SK-N-SH (cell line): Measurements from ENCODE around the gene FIGNL1. TPM values are rescaled to one million over a fixed set of nuclear protein-coding genes. Genes with fewer than 3 reads are reported as not detected.

ENCODE experiments used
- CTCF ChIA-PET: fragments of 300-600, 350-600 bp; formaldehyde crosslinking; extraction: SDS; loops from one replicate; lab custom pipeline; 2021; lab: Yijun Ruan, JAX
- POLR2A ChIA-PET: fragments of 350-600 bp; sonication (Branson Sonifier 250); formaldehyde crosslinking; extraction: SDS; loops from one replicate; lab custom pipeline; 2020; ENCODE audit warnings: antibody characterized with exemption, inconsistent platforms; lab: Yijun Ruan, JAX
- DNase-seq: peaks from one replicate; pipeline ENCODE4 v3.0.0; 2012
- H2AFZ ChIP-seq: fragments of 200-600 bp; sonication (generic); 2 replicates; pipeline ENCODE4 v1.8.1; 2016; ENCODE audit warnings: antibody characterized with exemption, mild to moderate bottlenecking, low read depth
- H3F3A ChIP-seq: fragments of 200-600 bp; sonication (generic); replicated peaks from 2 replicates; pipeline ENCODE3; 2016; ENCODE audit warnings: antibody characterized with exemption, mild to moderate bottlenecking; ENCODE audit not compliant: insufficient read depth
- H3K27ac ChIP-seq, 2 experiments: fragments of 200-500 bp in 1 of 2; fragments of 200-600 bp in 1 of 2; sonication (Bioruptor generic) in 1 of 2; sonication (generic), shearing (Covaris generic) in 1 of 2; 2 replicates each; pipeline versions ENCODE4 v1.5.1 to v1.6.1; 2014 to 2016; ENCODE audit warnings: low read depth in 2 of 2, inconsistent platforms in 1 of 2, low read length in 1 of 2, mild to moderate bottlenecking in 1 of 2, mixed read lengths in 1 of 2
- H3K27me3 ChIP-seq: fragments of 200-600 bp; sonication (generic), shearing (Covaris generic); 2 replicates; pipeline ENCODE4 v1.6.1; 2016; ENCODE audit warnings: mixed run types; ENCODE audit not compliant: insufficient read depth
- H3K36me3 ChIP-seq, 2 experiments: fragments of 200-500 bp in 1 of 2; fragments of 200-600 bp in 1 of 2; sonication (Bioruptor generic) in 1 of 2; sonication (generic) in 1 of 2; replicated peaks in 1 of 2; 2 replicates each; pipeline versions ENCODE3 to v1.5.1; 2014 to 2016; ENCODE audit warnings: low read length in 1 of 2, mild to moderate bottlenecking in 1 of 2; ENCODE audit not compliant: insufficient read depth in 2 of 2, control insufficient read depth in 1 of 2
- H3K4me1 ChIP-seq, 2 experiments: fragments of 200-500 bp in 1 of 2; fragments of 200-600 bp in 1 of 2; sonication (Bioruptor generic) in 1 of 2; sonication (generic), shearing (Covaris generic) in 1 of 2; 2 replicates each; pipeline versions ENCODE4 v1.5.1 to v1.6.1; 2014 to 2016; ENCODE audit warnings: low read depth in 1 of 2, low read length in 1 of 2, mixed run types in 1 of 2; ENCODE audit not compliant: insufficient read depth in 2 of 2, control insufficient read depth in 1 of 2
- H3K4me2 ChIP-seq: fragments of 200-600 bp; sonication (generic), shearing (Covaris generic); 2 replicates; pipeline ENCODE4 v1.6.1; 2017; ENCODE audit warnings: mixed run types
- H3K4me3 ChIP-seq, 2 experiments: fragments of 200-500 bp in 1 of 2; fragments of 200-600 bp in 1 of 2; sonication (Bioruptor generic) in 1 of 2; sonication (generic), shearing (Covaris generic) in 1 of 2; 2 replicates each; pipeline versions ENCODE4 v1.5.1 to v1.8.1; 2014 to 2016; ENCODE audit warnings: low read depth in 2 of 2, inconsistent platforms in 1 of 2, low read length in 1 of 2, mild to moderate bottlenecking in 1 of 2, mixed read lengths in 1 of 2, moderate library complexity in 1 of 2
- H3K79me2 ChIP-seq: fragments of 200-600 bp; sonication (generic); 2 replicates; pipeline ENCODE4 v1.8.1; 2017; ENCODE audit warnings: mild to moderate bottlenecking; ENCODE audit not compliant: insufficient read depth
- H3K9ac ChIP-seq: fragments of 200-600 bp; sonication (generic); 2 replicates; pipeline ENCODE4 v1.6.1; 2017; ENCODE audit warnings: mixed run types
- H3K9me2 ChIP-seq: fragments of 200-600 bp; sonication (generic); 2 replicates; pipeline ENCODE4 v1.6.1; 2017; ENCODE audit warnings: mixed run types
- H3K9me3 ChIP-seq: fragments of 200-600 bp; sonication (generic); 2 replicates; pipeline ENCODE4 v1.6.1; 2017; ENCODE audit warnings: mixed run types, mild to moderate bottlenecking, moderate library complexity
- H4K20me1 ChIP-seq: fragments of 200-600 bp; sonication (generic); 2 replicates; pipeline ENCODE4 v1.6.1; 2017; ENCODE audit warnings: mild to moderate bottlenecking, mixed run types; ENCODE audit not compliant: insufficient read depth
- CHD2 ChIP-seq: fragments of 150-350 bp; IDR thresholded peaks from 2 replicates; pipeline ENCODE4 v1.6.1; 2018; ENCODE audit warnings: low read length; ENCODE audit not compliant: partially characterized antibody
- FOXJ3 ChIP-seq: sonication (generic); formaldehyde crosslinking; IDR thresholded peaks from 2 replicates; pipeline ENCODE4 v1.5.1; 2020; ENCODE audit warnings: mild to moderate bottlenecking, missing genetic modification reagents
- MEF2A ChIP-seq: IDR thresholded peaks from 2 replicates; pipeline ENCODE4 v1.4.0; 2012; ENCODE audit warnings: low read depth, borderline replicate concordance
- MXI1 ChIP-seq: IDR thresholded peaks from 2 replicates; pipeline ENCODE4 v1.6.1; 2012; ENCODE audit warnings: mild to moderate bottlenecking, low read depth, low read length, improper control_type of control experiment
- NFIC ChIP-seq: IDR thresholded peaks from 2 replicates; pipeline ENCODE4 v1.4.0; 2012; ENCODE audit warnings: borderline replicate concordance
- NRF1 ChIP-seq: IDR thresholded peaks from 2 replicates; pipeline ENCODE4 v1.6.1; 2012; ENCODE audit warnings: low read depth, mild to moderate bottlenecking, low read length
- POLR2AphosphoS5 ChIP-seq: IDR thresholded peaks from 2 replicates; pipeline ENCODE4 v1.6.1; 2012; ENCODE audit warnings: low read depth, low read length
- RAD21 ChIP-seq: IDR thresholded peaks from 2 replicates; pipeline ENCODE4 v1.6.1; 2012; ENCODE audit warnings: mild to moderate bottlenecking, low read length
- RCOR1 ChIP-seq: fragments of 150-350 bp; IDR thresholded peaks from 2 replicates; pipeline ENCODE4 v1.6.1; 2017; ENCODE audit warnings: antibody characterized with exemption, low read length
- RFX5 ChIP-seq: IDR thresholded peaks from 2 replicates; pipeline ENCODE4 v1.6.1; 2012; ENCODE audit warnings: mild to moderate bottlenecking, improper control_type of control experiment, low read length
- RXRA ChIP-seq: IDR thresholded peaks from 2 replicates; pipeline ENCODE4 v1.4.0; 2012; ENCODE audit warnings: low read depth, mild to moderate bottlenecking, borderline replicate concordance
- SIN3A ChIP-seq: IDR thresholded peaks from 2 replicates; pipeline ENCODE4 v1.6.1; 2012; ENCODE audit warnings: low read depth, mild to moderate bottlenecking, low read length, moderate library complexity, borderline replicate concordance
- SMC3 ChIP-seq: IDR thresholded peaks from 2 replicates; pipeline ENCODE4 v1.6.1; 2012; ENCODE audit warnings: low read depth, low read length, improper control_type of control experiment
- TAF1 ChIP-seq: IDR thresholded peaks from 2 replicates; pipeline ENCODE4 v1.6.1; 2012; ENCODE audit warnings: low read depth, mild to moderate bottlenecking, low read length, moderate library complexity, borderline replicate concordance
- TEAD4 ChIP-seq: IDR thresholded peaks from 2 replicates; pipeline ENCODE4 v1.4.0; 2012; ENCODE audit warnings: mild to moderate bottlenecking, borderline replicate concordance; ENCODE audit not compliant: insufficient read depth
- YY1 ChIP-seq: IDR thresholded peaks from 2 replicates; pipeline ENCODE4 v1.4.0; 2012; ENCODE audit warnings: low read depth, mild to moderate bottlenecking
- WGBS: methylation state at CpG from one replicate; pipeline ENCODE4 v1.1.6; 2017; ENCODE audit warnings: low lambda C conversion rate; 5-methylcytosine and 5-hydroxymethylcytosine counted together
- polyA plus RNA-seq, 3 experiments: library from polyadenylated mRNA; depleted of rRNA; stranded (reverse); fragments of >200 nt; gene quantifications; 2 replicates each; pipeline ENCODE4 v1.2.3, GENCODE V29; 2012
- TF ChIP-seq, protein P1 (sequence below): IDR thresholded peaks from 2 replicates; pipeline ENCODE4 v1.6.1; 2012; ENCODE audit warnings: mild to moderate bottlenecking, low read depth, low read length, moderate library complexity
- TF ChIP-seq, protein P2 (sequence below): IDR thresholded peaks from 2 replicates; pipeline ENCODE4 v1.4.0; 2012; ENCODE audit warnings: low read depth, borderline replicate concordance
- TF ChIP-seq, protein P3 (sequence below): fragments of 200-600 bp; sonication (generic); IDR thresholded peaks from 2 replicates; pipeline ENCODE4 v1.6.1; 2017; ENCODE audit warnings: antibody characterized with exemption, mild to moderate bottlenecking, moderate library complexity

Gene FIGNL1
- polyA plus RNA-seq, 1 of the 3 experiments (the other 2 are of a cell fraction), result 6.7 TPM

DNA sequence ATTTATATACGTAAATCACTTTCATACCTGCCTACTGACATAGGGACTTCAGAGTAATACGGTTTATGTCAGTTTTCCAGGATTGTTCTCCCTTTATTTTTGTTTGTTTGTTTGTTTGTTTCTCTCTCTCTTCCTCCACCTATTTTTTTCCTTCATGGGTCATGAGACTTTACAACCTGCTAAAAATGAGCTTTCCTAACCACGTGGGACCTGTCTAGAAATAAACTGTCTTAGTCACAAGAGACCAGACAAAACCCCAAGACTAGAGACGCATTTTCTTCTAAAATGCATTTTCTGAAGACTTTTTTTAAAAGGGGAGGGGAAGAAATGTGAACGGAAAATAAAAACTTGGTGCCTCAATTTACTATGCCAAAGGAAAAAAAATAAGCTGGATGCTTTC, 41.1 kb upstream of the FIGNL1 start:
- 36% methylated on average over 5 of the region's 5 CpGs for WGBS
- H3K9me2 ChIP-seq, result no peaks in the 10 kb centered on the region
- no peaks in the 10 kb centered on the region for H3K27me3 ChIP-seq
- DNase-seq, result no peak
- CTCF ChIA-PET, result interaction anchor here (0.8 to 2.2 kb wide), 7 partner anchors 11 to 103 kb away, joined by 3 to 13 read pairs (median 4); no protein-coding TSS in a partner anchor
- H4K20me1 ChIP-seq, result no peaks in the 10 kb centered on the region
- H3F3A ChIP-seq, result no peaks in the 10 kb centered on the region
- no peak for TF ChIP-seq MXI1
- TF ChIP-seq TEAD4, result no peak
- no peak for TF ChIP-seq SMC3
- TF ChIP-seq RFX5, result no peak
- TF ChIP-seq RCOR1, result no peak
- TF ChIP-seq POLR2AphosphoS5, result no peak
- TF ChIP-seq TAF1, result no peak
- no peak for TF ChIP-seq CHD2
- TF ChIP-seq FOXJ3, result no peak
- TF ChIP-seq, protein P1, sequence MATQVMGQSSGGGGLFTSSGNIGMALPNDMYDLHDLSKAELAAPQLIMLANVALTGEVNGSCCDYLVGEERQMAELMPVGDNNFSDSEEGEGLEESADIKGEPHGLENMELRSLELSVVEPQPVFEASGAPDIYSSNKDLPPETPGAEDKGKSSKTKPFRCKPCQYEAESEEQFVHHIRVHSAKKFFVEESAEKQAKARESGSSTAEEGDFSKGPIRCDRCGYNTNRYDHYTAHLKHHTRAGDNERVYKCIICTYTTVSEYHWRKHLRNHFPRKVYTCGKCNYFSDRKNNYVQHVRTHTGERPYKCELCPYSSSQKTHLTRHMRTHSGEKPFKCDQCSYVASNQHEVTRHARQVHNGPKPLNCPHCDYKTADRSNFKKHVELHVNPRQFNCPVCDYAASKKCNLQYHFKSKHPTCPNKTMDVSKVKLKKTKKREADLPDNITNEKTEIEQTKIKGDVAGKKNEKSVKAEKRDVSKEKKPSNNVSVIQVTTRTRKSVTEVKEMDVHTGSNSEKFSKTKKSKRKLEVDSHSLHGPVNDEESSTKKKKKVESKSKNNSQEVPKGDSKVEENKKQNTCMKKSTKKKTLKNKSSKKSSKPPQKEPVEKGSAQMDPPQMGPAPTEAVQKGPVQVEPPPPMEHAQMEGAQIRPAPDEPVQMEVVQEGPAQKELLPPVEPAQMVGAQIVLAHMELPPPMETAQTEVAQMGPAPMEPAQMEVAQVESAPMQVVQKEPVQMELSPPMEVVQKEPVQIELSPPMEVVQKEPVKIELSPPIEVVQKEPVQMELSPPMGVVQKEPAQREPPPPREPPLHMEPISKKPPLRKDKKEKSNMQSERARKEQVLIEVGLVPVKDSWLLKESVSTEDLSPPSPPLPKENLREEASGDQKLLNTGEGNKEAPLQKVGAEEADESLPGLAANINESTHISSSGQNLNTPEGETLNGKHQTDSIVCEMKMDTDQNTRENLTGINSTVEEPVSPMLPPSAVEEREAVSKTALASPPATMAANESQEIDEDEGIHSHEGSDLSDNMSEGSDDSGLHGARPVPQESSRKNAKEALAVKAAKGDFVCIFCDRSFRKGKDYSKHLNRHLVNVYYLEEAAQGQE, result no peak
- TF ChIP-seq, protein P2, sequence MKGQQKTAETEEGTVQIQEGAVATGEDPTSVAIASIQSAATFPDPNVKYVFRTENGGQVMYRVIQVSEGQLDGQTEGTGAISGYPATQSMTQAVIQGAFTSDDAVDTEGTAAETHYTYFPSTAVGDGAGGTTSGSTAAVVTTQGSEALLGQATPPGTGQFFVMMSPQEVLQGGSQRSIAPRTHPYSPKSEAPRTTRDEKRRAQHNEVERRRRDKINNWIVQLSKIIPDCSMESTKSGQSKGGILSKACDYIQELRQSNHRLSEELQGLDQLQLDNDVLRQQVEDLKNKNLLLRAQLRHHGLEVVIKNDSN, result no peak
- TF ChIP-seq MEF2A, result no peak
- TF ChIP-seq YY1, result no peak
- no peak for TF ChIP-seq RAD21
- no peak for TF ChIP-seq RXRA
- TF ChIP-seq, protein P3, sequence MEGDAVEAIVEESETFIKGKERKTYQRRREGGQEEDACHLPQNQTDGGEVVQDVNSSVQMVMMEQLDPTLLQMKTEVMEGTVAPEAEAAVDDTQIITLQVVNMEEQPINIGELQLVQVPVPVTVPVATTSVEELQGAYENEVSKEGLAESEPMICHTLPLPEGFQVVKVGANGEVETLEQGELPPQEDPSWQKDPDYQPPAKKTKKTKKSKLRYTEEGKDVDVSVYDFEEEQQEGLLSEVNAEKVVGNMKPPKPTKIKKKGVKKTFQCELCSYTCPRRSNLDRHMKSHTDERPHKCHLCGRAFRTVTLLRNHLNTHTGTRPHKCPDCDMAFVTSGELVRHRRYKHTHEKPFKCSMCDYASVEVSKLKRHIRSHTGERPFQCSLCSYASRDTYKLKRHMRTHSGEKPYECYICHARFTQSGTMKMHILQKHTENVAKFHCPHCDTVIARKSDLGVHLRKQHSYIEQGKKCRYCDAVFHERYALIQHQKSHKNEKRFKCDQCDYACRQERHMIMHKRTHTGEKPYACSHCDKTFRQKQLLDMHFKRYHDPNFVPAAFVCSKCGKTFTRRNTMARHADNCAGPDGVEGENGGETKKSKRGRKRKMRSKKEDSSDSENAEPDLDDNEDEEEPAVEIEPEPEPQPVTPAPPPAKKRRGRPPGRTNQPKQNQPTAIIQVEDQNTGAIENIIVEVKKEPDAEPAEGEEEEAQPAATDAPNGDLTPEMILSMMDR, result no peak
- TF ChIP-seq NRF1, result no peak
- no peak for TF ChIP-seq NFIC
- no peak for TF ChIP-seq SIN3A
- H3K9ac ChIP-seq, result no peak overlapping the region
- H3K4me3 ChIP-seq, result no peak overlapping the region
- POLR2A ChIA-PET, result interaction anchor here (0.9 to 1.4 kb wide), 2 partner anchors 17 to 69 kb away, joined by 3 to 4 read pairs; no protein-coding TSS in a partner anchor
- no peaks in the 10 kb centered on the region for H3K79me2 ChIP-seq
- H2AFZ ChIP-seq, result no peak overlapping the region
- H3K27ac ChIP-seq, result peak overlapping the region in 1 of 2 experiments; percentile 64; a peak in 2 of 4 replicates
- no peak overlapping the region for H3K4me2 ChIP-seq
- peaks cover 0 to 22% of the 10 kb centered on the region in 2 experiments; a peak in 2 of 4 replicates for H3K4me1 ChIP-seq
- H3K9me3 ChIP-seq, result no peaks in the 10 kb centered on the region; the same call in 1 of the 2 replicates
- H3K36me3 ChIP-seq, result peaks cover 0 to 23% of the 10 kb centered on the region in 2 experiments
